ENCODE results near the gene ANTXR1.

DNA sequence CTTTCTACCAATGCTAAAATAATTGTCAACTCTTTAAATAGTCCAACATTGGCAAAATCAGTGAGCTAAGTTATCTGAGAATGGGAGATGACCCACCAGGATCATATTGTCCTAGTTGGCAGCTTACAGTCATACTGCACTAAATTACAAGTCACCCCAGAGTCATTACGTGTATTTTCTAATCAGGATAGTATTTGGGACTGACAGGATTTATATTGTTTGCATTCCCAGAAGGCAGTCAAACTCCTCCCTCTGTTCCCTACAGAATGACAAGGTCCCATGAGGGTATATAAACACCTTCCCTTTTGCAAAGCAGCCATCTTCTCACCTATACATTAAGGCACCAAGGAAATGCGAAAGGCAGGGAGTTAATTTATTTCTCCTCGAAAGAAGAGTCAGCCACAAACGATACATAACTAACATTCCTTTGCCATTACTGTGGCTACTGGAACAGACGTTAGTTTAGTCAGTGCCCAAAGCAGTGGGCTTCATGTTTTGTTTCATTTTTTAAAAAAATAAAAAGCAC lies 125.3 kb downstream of the ANTXR1 start:
- TF ChIP-seq GATAD2B (IDR thresholded peaks at IDR 0.05; ENCODE audit: borderline replicate concordance) (no peak), ZNF263 (CRISPR knock-in tag; IDR thresholded peaks at IDR 0.05; ENCODE audit: borderline replicate concordance) (no peak), TBP (optimal IDR thresholded peaks at IDR 0.05; ENCODE audit: low read depth, low read length) (no peak), ETV5 (CRISPR knock-in tag; IDR thresholded peaks at IDR 0.05; ENCODE audit: low read depth) (no peak), ZNF232 (CRISPR knock-in tag; IDR thresholded peaks at IDR 0.05) (no peak), KHSRP (IDR thresholded peaks at IDR 0.05) (no peak), U2AF1 (optimal IDR thresholded peaks at IDR 0.05; ENCODE audit: low read depth, low read length) (no peak), EHMT2 (IDR thresholded peaks at IDR 0.05) (no peak), IRF2 (CRISPR knock-in tag; IDR thresholded peaks at IDR 0.05) (no peak), FUS (optimal IDR thresholded peaks at IDR 0.05; ENCODE audit: low read depth, low read length) (no peak)
- TF ChIP-seq, protein P1, sequence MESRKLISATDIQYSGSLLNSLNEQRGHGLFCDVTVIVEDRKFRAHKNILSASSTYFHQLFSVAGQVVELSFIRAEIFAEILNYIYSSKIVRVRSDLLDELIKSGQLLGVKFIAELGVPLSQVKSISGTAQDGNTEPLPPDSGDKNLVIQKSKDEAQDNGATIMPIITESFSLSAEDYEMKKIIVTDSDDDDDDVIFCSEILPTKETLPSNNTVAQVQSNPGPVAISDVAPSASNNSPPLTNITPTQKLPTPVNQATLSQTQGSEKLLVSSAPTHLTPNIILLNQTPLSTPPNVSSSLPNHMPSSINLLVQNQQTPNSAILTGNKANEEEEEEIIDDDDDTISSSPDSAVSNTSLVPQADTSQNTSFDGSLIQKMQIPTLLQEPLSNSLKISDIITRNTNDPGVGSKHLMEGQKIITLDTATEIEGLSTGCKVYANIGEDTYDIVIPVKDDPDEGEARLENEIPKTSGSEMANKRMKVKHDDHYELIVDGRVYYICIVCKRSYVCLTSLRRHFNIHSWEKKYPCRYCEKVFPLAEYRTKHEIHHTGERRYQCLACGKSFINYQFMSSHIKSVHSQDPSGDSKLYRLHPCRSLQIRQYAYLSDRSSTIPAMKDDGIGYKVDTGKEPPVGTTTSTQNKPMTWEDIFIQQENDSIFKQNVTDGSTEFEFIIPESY (CRISPR knock-in tag; IDR thresholded peaks at IDR 0.05) = no peak
- TF ChIP-seq, protein P2, sequence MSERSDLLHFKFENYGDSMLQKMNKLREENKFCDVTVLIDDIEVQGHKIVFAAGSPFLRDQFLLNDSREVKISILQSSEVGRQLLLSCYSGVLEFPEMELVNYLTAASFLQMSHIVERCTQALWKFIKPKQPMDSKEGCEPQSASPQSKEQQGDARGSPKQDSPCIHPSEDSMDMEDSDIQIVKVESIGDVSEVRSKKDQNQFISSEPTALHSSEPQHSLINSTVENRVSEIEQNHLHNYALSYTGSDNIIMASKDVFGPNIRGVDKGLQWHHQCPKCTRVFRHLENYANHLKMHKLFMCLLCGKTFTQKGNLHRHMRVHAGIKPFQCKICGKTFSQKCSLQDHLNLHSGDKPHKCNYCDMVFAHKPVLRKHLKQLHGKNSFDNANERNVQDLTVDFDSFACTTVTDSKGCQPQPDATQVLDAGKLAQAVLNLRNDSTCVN (CRISPR knock-in tag; IDR thresholded peaks at IDR 0.05) = no peak
- TF ChIP-seq, protein P3, sequence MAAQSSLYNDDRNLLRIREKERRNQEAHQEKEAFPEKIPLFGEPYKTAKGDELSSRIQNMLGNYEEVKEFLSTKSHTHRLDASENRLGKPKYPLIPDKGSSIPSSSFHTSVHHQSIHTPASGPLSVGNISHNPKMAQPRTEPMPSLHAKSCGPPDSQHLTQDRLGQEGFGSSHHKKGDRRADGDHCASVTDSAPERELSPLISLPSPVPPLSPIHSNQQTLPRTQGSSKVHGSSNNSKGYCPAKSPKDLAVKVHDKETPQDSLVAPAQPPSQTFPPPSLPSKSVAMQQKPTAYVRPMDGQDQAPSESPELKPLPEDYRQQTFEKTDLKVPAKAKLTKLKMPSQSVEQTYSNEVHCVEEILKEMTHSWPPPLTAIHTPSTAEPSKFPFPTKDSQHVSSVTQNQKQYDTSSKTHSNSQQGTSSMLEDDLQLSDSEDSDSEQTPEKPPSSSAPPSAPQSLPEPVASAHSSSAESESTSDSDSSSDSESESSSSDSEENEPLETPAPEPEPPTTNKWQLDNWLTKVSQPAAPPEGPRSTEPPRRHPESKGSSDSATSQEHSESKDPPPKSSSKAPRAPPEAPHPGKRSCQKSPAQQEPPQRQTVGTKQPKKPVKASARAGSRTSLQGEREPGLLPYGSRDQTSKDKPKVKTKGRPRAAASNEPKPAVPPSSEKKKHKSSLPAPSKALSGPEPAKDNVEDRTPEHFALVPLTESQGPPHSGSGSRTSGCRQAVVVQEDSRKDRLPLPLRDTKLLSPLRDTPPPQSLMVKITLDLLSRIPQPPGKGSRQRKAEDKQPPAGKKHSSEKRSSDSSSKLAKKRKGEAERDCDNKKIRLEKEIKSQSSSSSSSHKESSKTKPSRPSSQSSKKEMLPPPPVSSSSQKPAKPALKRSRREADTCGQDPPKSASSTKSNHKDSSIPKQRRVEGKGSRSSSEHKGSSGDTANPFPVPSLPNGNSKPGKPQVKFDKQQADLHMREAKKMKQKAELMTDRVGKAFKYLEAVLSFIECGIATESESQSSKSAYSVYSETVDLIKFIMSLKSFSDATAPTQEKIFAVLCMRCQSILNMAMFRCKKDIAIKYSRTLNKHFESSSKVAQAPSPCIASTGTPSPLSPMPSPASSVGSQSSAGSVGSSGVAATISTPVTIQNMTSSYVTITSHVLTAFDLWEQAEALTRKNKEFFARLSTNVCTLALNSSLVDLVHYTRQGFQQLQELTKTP (IDR thresholded peaks at IDR 0.05; ENCODE audit: low read depth in 1 of 2, partially characterized antibody in 2 of 2) = no peak
- TF ChIP-seq, protein P4, sequence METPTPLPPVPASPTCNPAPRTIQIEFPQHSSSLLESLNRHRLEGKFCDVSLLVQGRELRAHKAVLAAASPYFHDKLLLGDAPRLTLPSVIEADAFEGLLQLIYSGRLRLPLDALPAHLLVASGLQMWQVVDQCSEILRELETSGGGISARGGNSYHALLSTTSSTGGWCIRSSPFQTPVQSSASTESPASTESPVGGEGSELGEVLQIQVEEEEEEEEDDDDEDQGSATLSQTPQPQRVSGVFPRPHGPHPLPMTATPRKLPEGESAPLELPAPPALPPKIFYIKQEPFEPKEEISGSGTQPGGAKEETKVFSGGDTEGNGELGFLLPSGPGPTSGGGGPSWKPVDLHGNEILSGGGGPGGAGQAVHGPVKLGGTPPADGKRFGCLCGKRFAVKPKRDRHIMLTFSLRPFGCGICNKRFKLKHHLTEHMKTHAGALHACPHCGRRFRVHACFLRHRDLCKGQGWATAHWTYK (CRISPR knock-in tag; IDR thresholded peaks at IDR 0.05) = no peak
